PC-9 (cell line): Measurements from ENCODE around the gene SYN1.

Experiments used
- CTCF ChIP-seq: fragments of 200-600 bp; sonication (generic); conservative IDR thresholded peaks from 2 replicates; pipeline ENCODE4 v1.6.1; 2017; ENCODE audit warnings: mixed run types, antibody characterized with exemption, mild to moderate bottlenecking, moderate library complexity
- EZH2 ChIP-seq: fragments of 200-600 bp; sonication (generic); IDR thresholded peaks from 2 replicates; pipeline ENCODE4 v1.8.0; 2017; ENCODE audit warnings: antibody characterized with exemption, low read depth

DNA sequence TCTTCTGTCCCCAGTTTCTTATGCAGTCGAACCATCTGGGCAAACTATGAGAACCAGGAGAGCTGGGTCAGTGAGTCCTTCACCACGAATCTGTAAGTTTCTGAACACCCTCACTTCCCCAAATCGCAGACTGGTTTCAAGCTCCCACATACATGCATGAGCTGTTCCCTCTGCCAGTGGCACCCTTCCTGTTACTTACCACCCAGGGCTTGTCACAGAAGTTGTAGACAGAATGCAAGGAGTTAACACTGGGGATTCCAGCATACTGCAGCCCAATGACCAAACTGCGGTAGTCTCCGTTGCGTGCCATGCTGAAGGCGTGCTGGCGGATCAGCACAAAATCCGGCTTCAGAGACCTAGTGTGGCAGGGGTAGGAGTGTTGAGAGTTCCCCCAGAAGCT lies 14.6 kb downstream of the SYN1 start:
- TF ChIP-seq CTCF (no peak), EZH2 (no peak)
